ENCODE results near the gene NINJ1.

Gene NINJ1

GRCh38 chr9:93177676-93178075 lies 43.6 kb upstream of the NINJ1 start:
- no peak for TF ChIP-seq CTCF (IDR thresholded peaks at IDR 0.05; ENCODE audit: low read depth, low read length, missing control alignments)
- DNase-seq (ENCODE audit: extremely low read depth, low read depth) = no peak

GRCh38 chr9:93174976-93175375 lies 40.9 kb upstream of the NINJ1 start:
- DNase-seq (ENCODE audit: extremely low read depth, low read depth) = no peak
- no peak for TF ChIP-seq CTCF (IDR thresholded peaks at IDR 0.05; ENCODE audit: low read depth, low read length, missing control alignments)
- no peak overlapping the region for H3K4me3 ChIP-seq (replicated peaks; ENCODE audit: low read depth, low read length)

More at GRCh38 chr9:93177676-93178075, 43.6 kb upstream of the NINJ1 start:
- H3K4me3 ChIP-seq (replicated peaks; ENCODE audit: low read depth, low read length) = no peak overlapping the region

- no peak overlapping the region for H3K4me3 ChIP-seq (replicated peaks; ENCODE audit: low read depth, low read length)
- no peak for TF ChIP-seq CTCF (IDR thresholded peaks at IDR 0.05; ENCODE audit: low read depth, low read length, missing control alignments)
- DNase-seq (ENCODE audit: extremely low read depth, low read depth) = no peak
Observed at GRCh38 chr9:93173365-93174051, 39.5 kb upstream of the NINJ1 start.

- no peak overlapping the region for H3K4me3 ChIP-seq (replicated peaks; ENCODE audit: low read depth, low read length)
- no peak for DNase-seq (ENCODE audit: extremely low read depth, low read depth)
- no peak for TF ChIP-seq CTCF (IDR thresholded peaks at IDR 0.05; ENCODE audit: low read depth, low read length, missing control alignments)
Observed at GRCh38 chr9:93172666-93173364, 38.8 kb upstream of the NINJ1 start.

- DNase-seq (ENCODE audit: extremely low read depth, low read depth) = no peak
- no peak overlapping the region for H3K4me3 ChIP-seq (replicated peaks; ENCODE audit: low read depth, low read length)
- TF ChIP-seq CTCF (IDR thresholded peaks at IDR 0.05; ENCODE audit: low read depth, low read length, missing control alignments) = no peak
Observed at GRCh38 chr9:93171261-93171990, 37.4 kb upstream of the NINJ1 start.

- DNase-seq (ENCODE audit: extremely low read depth, low read depth) = no peak
- TF ChIP-seq CTCF (IDR thresholded peaks at IDR 0.05; ENCODE audit: low read depth, low read length, missing control alignments) = no peak
- H3K4me3 ChIP-seq (replicated peaks; ENCODE audit: low read depth, low read length) = no peak overlapping the region
Observed at GRCh38 chr9:93170571-93170970, 36.5 kb upstream of the NINJ1 start.

All from HFF-Myc (cell line).